ENCODE data around the gene TRABD2B.

DNA sequence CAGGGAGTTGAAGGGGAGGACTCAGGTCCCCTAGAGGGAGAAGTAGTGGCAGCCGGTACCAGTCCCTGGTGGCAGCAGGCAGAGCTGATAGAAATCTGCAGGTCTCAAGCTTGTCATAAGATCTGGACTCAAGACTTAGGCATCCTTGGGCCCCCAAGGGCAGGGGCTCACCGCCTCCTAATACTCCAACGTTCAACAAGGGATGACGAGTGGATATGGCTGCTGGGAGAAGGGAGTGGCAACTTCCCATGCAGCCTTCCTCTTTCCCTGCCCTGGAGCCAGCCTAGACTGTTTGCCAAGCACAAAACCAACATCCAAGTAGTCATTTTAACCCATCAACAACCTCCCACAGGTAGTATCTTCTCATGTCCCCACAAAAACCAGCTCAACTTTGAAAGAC is 6.9 kb downstream of the TRABD2B start:
- TF ChIP-seq SIN3A (IDR thresholded peaks at IDR 0.05; ENCODE audit: low read depth) (no peak), POLR2A (IDR thresholded peaks at IDR 0.05; ENCODE audit: borderline replicate concordance, extremely low read depth, insufficient read depth, insufficient read length) (no peak), POLR2AphosphoS5 (IDR thresholded peaks at IDR 0.05; ENCODE audit: low read depth, low read length) (no peak), SRF (IDR thresholded peaks at IDR 0.05; ENCODE audit: low read depth) (no peak), YY1 (IDR thresholded peaks at IDR 0.05; ENCODE audit: extremely low read depth, insufficient replicate concordance, low read depth, low read length) (no peak)
- TF ChIP-seq, protein P1, sequence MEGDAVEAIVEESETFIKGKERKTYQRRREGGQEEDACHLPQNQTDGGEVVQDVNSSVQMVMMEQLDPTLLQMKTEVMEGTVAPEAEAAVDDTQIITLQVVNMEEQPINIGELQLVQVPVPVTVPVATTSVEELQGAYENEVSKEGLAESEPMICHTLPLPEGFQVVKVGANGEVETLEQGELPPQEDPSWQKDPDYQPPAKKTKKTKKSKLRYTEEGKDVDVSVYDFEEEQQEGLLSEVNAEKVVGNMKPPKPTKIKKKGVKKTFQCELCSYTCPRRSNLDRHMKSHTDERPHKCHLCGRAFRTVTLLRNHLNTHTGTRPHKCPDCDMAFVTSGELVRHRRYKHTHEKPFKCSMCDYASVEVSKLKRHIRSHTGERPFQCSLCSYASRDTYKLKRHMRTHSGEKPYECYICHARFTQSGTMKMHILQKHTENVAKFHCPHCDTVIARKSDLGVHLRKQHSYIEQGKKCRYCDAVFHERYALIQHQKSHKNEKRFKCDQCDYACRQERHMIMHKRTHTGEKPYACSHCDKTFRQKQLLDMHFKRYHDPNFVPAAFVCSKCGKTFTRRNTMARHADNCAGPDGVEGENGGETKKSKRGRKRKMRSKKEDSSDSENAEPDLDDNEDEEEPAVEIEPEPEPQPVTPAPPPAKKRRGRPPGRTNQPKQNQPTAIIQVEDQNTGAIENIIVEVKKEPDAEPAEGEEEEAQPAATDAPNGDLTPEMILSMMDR (IDR thresholded peaks at IDR 0.05 in 2 of 3, conservative IDR thresholded peaks at IDR 0.05 in 1 of 3; ENCODE audit: borderline replicate concordance in 1 of 3, insufficient read depth in 1 of 3, low read depth in 2 of 3, low read length in 2 of 3), result no peak

Measured in HCT116 (cell line).